GM12891 (cell line): Measurements from ENCODE around the gene BICD1.

Experiments
- PAX5 ChIP-seq: IDR thresholded peaks from 2 replicates; pipeline ENCODE4 v1.6.1; 2011; ENCODE audit warnings: low read length, moderate library complexity, mild to moderate bottlenecking; ENCODE audit not compliant: insufficient read depth, severe bottlenecking
- POLR2A ChIP-seq: IDR thresholded peaks from 2 replicates; pipeline ENCODE4 v1.6.1; 2011; ENCODE audit warnings: low read depth, low read length, control low read depth
- POLR2AphosphoS5 ChIP-seq: IDR thresholded peaks from 2 replicates; pipeline ENCODE4 v1.6.1; 2011; ENCODE audit warnings: low read depth, low read length, control low read depth
- POU2F2 ChIP-seq: IDR thresholded peaks from 2 replicates; pipeline ENCODE4 v1.6.1; 2011; ENCODE audit warnings: low read depth, mild to moderate bottlenecking, control low read depth, low read length, moderate library complexity
- SPI1 ChIP-seq: IDR thresholded peaks from 2 replicates; pipeline ENCODE4 v1.6.1; 2011; ENCODE audit warnings: low read depth, low read length, control low read depth
- TAF1 ChIP-seq: IDR thresholded peaks from 2 replicates; pipeline ENCODE4 v1.6.1; 2011; ENCODE audit warnings: low read depth, low read length, control low read depth

GRCh38 chr12:32360956-32361355 is 254.3 kb downstream of the BICD1 start:
- no peak for TF ChIP-seq TAF1
- TF ChIP-seq POLR2A, result no peak
- no peak for TF ChIP-seq PAX5
- TF ChIP-seq POLR2AphosphoS5, result no peak
- no peak for TF ChIP-seq SPI1
- no peak for TF ChIP-seq POU2F2
